Peyer's patch (tissue), 4 donors: Measurements from ENCODE around the gene JPH3. TPM values are rescaled to one million over a fixed set of nuclear protein-coding genes. Genes with fewer than 3 reads are reported as not detected.

ENCODE experiments used
- DNase-seq, 3 donors: peaks; one replicate each; pipeline ENCODE4 v3.0.0-alpha.2; 2017 to 2019
- H3K27ac ChIP-seq, 4 donors: fragments of 200-600 bp; sonication (generic); one replicate each; pipeline ENCODE4 v1.5.1; 2016 to 2019
- H3K27me3 ChIP-seq, 2 donors: fragments of 200-600 bp; sonication (generic); one replicate each; pipeline ENCODE4 v1.5.1; 2019
- H3K36me3 ChIP-seq, 3 donors: fragments of 200-600 bp; sonication (generic); one replicate each; pipeline ENCODE4 v1.5.1; 2016 to 2019
- H3K4me1 ChIP-seq, 4 donors: fragments of 200-600 bp; sonication (generic); one replicate each; pipeline ENCODE4 v1.5.1; 2016 to 2019
- H3K4me3 ChIP-seq, 4 donors: fragments of 200-600 bp; sonication (generic); 1 replicate in 3 of 4; 2 replicates in 1 of 4; pipeline ENCODE4 v1.5.1; 2016 to 2019; ENCODE audit warnings: mild to moderate bottlenecking in 1 of 4
- H3K9me3 ChIP-seq, 4 donors: fragments of 200-600 bp; sonication (generic); one replicate each; pipeline ENCODE4 v1.5.1; 2016 to 2019; ENCODE audit warnings: mild to moderate bottlenecking in 1 of 4
- CTCF ChIP-seq, 6 experiments: fragments of 450-650 bp in 4 of 6; fragments of 200-600 bp in 2 of 6; sonication (generic) in 1 of 6; IDR thresholded peaks; one replicate each; pipeline ENCODE4 v1.5.1; 2017 to 2019; ENCODE audit warnings: antibody characterized with exemption in 6 of 6, mild to moderate bottlenecking in 3 of 6, moderate library complexity in 1 of 6
- POLR2A ChIP-seq, 2 donors: fragments of 450-650 bp; IDR thresholded peaks; one replicate each; pipeline ENCODE4 v1.5.1; 2017; ENCODE audit warnings: antibody characterized with exemption in 2 of 2, mild to moderate bottlenecking in 2 of 2, moderate library complexity in 2 of 2
- total RNA-seq, 4 donors: library from RNA; depleted of rRNA; stranded (reverse); fragments of >200 nt; gene quantifications; one replicate each; pipeline ENCODE4 v1.1.0, GENCODE V29; 2016

JPH3 gene
- total RNA-seq, 4 donors from 2014 or later: 0.13 to 0.57 TPM; not detected in 2

- no peak overlapping the region for H3K4me3 ChIP-seq
- H3K36me3 ChIP-seq: no peaks in the 10 kb centered on the region
- no peaks in the 10 kb centered on the region for H3K27me3 ChIP-seq
- TF ChIP-seq POLR2A (IDR thresholded peaks at IDR 0.05): no peak
- TF ChIP-seq CTCF (IDR thresholded peaks at IDR 0.05): no peak
- no peaks in the 10 kb centered on the region for H3K4me1 ChIP-seq
- H3K9me3 ChIP-seq: no peaks in the 10 kb centered on the region
- H3K27ac ChIP-seq: no peak overlapping the region
- DNase-seq: no peak
These were observed 83.5 kb downstream of the JPH3 start for GRCh38 chr16:87685766-87686165.

GRCh38 chr16:87686697-87687096, 84.4 kb downstream of the JPH3 start:
- TF ChIP-seq CTCF (IDR thresholded peaks at IDR 0.05) (no peak), POLR2A (IDR thresholded peaks at IDR 0.05) (no peak)
- H3K36me3 ChIP-seq: no peaks in the 10 kb centered on the region
- no peaks in the 10 kb centered on the region for H3K4me1 ChIP-seq
- H3K4me3 ChIP-seq: no peak overlapping the region
- no peaks in the 10 kb centered on the region for H3K27me3 ChIP-seq
- H3K9me3 ChIP-seq: no peaks in the 10 kb centered on the region
- DNase-seq: no peak
- no peak overlapping the region for H3K27ac ChIP-seq

- Histone ChIP-seq H3K4me1 (no peaks in the 10 kb centered on the region), H3K27me3 (no peaks in the 10 kb centered on the region), H3K36me3 (no peaks in the 10 kb centered on the region), H3K27ac (no peak overlapping the region), H3K4me3 (no peak overlapping the region), H3K9me3 (no peaks in the 10 kb centered on the region)
- TF ChIP-seq CTCF (IDR thresholded peaks at IDR 0.05) (no peak), POLR2A (IDR thresholded peaks at IDR 0.05) (no peak)
- DNase-seq: no peak
These were observed 85.0 kb downstream of the JPH3 start for GRCh38 chr16:87687126-87687910.

- Histone ChIP-seq H3K36me3 (no peaks in the 10 kb centered on the region), H3K27ac (no peak overlapping the region), H3K4me3 (no peak overlapping the region), H3K9me3 (no peaks in the 10 kb centered on the region), H3K27me3 (no peaks in the 10 kb centered on the region), H3K4me1 (no peaks in the 10 kb centered on the region)
- DNase-seq: no peak
- no peak for TF ChIP-seq CTCF (IDR thresholded peaks at IDR 0.05)
- no peak for TF ChIP-seq POLR2A (IDR thresholded peaks at IDR 0.05)
These were observed 85.8 kb downstream of the JPH3 start for GRCh38 chr16:87687998-87688529.

GRCh38 chr16:87688876-87689815, 86.8 kb downstream of the JPH3 start:
- H3K9me3 ChIP-seq: no peaks in the 10 kb centered on the region
- DNase-seq: no peak
- TF ChIP-seq POLR2A (IDR thresholded peaks at IDR 0.05) (no peak), CTCF (IDR thresholded peaks at IDR 0.05) (no peak)
- no peaks in the 10 kb centered on the region for H3K4me1 ChIP-seq
- H3K4me3 ChIP-seq: no peak overlapping the region
- no peaks in the 10 kb centered on the region for H3K36me3 ChIP-seq
- H3K27me3 ChIP-seq: no peaks in the 10 kb centered on the region
- no peak overlapping the region for H3K27ac ChIP-seq
